GM12874 (cell line): Measurements from ENCODE around the gene FANCC.

Source experiments
- CTCF ChIP-seq: IDR thresholded peaks from 2 replicates; pipeline ENCODE4 v1.5.1; 2011; ENCODE audit warnings: low read depth, mild to moderate bottlenecking, control low read depth, low read length, moderate library complexity; ENCODE audit not compliant: insufficient read depth

Gene FANCC

GRCh38 chr9:95101326-95101725, 216.2 kb downstream of the FANCC start:
- no peak for TF ChIP-seq CTCF

GRCh38 chr9:95100071-95100627, 217.4 kb downstream of the FANCC start:
- TF ChIP-seq CTCF = no peak

- no peak for TF ChIP-seq CTCF
Measured at GRCh38 chr9:95099321-95100070, 218.0 kb downstream of the FANCC start.

- TF ChIP-seq CTCF = no peak
Measured at GRCh38 chr9:95098391-95098921, 219.1 kb downstream of the FANCC start.

- TF ChIP-seq CTCF = no peak
Measured at GRCh38 chr9:95097279-95097678, 220.2 kb downstream of the FANCC start.

- TF ChIP-seq CTCF = no peak
Measured at GRCh38 chr9:95096807-95097206, 220.7 kb downstream of the FANCC start.

GRCh38 chr9:95096381-95096780, 221.1 kb downstream of the FANCC start:
- 0 out of 2 replicates have a peak, but pooled peaks have one; percentile 12 for TF ChIP-seq CTCF
